ENCODE measurements around the gene INTS12.
"Not testable (repeated sequence)": the region's sequence is repeated elsewhere in the genome, so short reads cannot be mapped to it uniquely, and the experiment has no call there.

INTS12 gene

DNA sequence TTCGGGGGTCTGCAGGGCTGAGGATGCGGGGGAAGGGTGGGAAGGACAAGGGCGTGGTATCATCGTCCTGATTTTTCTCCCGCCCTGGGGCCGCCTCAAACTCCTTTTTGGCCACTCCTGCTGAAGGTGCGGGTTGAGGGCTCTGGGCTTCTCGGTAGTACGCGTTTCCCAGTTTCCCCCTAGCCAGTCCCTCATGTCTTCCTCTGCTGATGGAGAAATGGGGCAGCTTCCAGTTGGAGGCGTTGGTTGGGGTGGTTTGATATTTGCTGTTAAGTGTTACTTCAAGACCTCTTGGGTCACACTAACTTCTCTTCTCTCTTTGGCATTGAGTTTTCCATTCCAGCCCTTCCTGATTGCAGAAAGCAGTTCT, 577 bp upstream of the INTS12 start:
- Histone ChIP-seq H3K27me3 (no peaks in the 10 kb centered on the region), H3K27ac (peak overlapping the region; percentile 88 to 91), H3K9me3 (no peaks in the 10 kb centered on the region), H3K4me3 (peak overlapping the region; percentile 82 to 89), H3K4me1 (peaks cover 0 to 35% (median 16%) of the 10 kb centered on the region in 4 donors), H3K36me3 (no peaks in the 10 kb centered on the region)
- intact Hi-C loops (cut with DNase I; ENCODE audit: low total_unique reads): no loop called here
- DNase-seq: no peak
- TF ChIP-seq, protein P1, sequence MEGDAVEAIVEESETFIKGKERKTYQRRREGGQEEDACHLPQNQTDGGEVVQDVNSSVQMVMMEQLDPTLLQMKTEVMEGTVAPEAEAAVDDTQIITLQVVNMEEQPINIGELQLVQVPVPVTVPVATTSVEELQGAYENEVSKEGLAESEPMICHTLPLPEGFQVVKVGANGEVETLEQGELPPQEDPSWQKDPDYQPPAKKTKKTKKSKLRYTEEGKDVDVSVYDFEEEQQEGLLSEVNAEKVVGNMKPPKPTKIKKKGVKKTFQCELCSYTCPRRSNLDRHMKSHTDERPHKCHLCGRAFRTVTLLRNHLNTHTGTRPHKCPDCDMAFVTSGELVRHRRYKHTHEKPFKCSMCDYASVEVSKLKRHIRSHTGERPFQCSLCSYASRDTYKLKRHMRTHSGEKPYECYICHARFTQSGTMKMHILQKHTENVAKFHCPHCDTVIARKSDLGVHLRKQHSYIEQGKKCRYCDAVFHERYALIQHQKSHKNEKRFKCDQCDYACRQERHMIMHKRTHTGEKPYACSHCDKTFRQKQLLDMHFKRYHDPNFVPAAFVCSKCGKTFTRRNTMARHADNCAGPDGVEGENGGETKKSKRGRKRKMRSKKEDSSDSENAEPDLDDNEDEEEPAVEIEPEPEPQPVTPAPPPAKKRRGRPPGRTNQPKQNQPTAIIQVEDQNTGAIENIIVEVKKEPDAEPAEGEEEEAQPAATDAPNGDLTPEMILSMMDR (IDR thresholded peaks at IDR 0.05): no peak

DNA sequence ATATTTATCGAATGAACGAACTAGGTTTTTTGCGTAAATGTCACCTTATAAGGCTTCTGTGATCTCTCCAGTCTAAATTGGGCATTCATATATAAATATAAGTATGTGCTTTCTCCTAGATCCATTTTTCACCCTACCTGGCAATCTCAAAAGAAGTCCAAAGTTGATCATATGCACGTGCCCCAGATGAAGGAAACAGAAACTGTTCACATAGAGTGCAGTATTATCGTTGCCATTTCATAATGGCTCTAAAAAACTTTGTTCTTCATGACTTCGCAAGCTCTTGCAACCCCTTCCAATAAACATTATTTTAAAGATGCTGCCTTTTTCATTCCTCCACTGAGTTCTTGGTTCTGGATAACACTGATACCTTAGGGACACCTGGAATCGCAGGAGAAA, 708 bp downstream of the INTS12 start:
- Histone ChIP-seq H3K27ac (peak overlapping the region; percentile 88 to 91), H3K9me3 (no peaks in the 10 kb centered on the region), H3K27me3 (no peaks in the 10 kb centered on the region), H3K4me3 (peak overlapping the region; percentile 82 to 89), H3K36me3 (no peaks in the 10 kb centered on the region), H3K4me1 (peaks cover 0 to 35% (median 15%) of the 10 kb centered on the region in 4 donors)
- TF ChIP-seq, protein P1 (IDR thresholded peaks at IDR 0.05): no peak
- intact Hi-C loops (cut with DNase I; ENCODE audit: low total_unique reads): no loop called here
- no peak for DNase-seq

DNA sequence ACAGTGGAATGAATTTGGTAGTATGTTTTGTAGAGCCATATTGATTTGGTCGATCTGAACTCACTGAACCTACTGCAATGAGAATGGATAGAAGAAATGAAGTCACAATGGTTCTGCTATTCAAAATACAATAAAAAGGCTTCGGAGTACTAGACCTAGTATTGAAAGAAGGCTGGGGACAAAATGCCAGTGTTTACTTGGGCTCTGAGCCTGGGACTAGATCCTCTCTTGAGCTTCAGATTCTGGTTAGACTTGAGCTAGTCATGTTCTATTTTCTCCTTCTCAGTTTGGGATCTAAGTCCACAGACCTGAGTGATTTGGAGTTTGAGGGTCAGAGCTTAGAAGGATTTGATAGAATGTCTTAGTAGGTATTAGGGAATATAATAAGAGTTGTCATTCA, 9.9 kb downstream of the INTS12 start:
- TF ChIP-seq, protein P1 (IDR thresholded peaks at IDR 0.05): no peak
- Histone ChIP-seq H3K4me1 (peaks cover 0 to 3% (median 0%) of the 10 kb centered on the region in 4 donors), H3K27ac (no peak overlapping the region), H3K9me3 (no peaks in the 10 kb centered on the region), H3K36me3 (peaks cover 29 to 39% (median 33%) of the 10 kb centered on the region in 3 donors), H3K27me3 (no peaks in the 10 kb centered on the region), H3K4me3 (no peak overlapping the region)
- intact Hi-C loops (cut with DNase I; ENCODE audit: low total_unique reads): no loop called here
- DNase-seq: no peak

DNA sequence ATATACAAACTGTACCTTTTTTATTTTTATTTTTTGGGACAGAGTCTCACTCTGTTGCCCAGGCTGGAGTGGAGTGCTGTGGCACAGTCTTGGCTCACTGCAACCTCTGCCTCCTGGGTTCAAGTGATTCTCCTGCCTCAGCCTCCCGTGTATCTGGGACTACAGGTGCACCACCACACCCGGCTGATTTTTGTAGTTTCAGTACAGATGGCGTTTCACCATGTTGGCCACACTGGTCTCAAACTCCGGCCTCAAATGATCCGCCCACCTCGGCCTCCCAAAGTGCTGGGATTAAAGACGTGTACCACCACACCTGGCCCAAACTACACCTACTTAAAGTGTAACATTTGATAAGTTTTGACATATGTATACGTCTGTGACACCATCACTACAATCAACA, 12.7 kb downstream of the INTS12 start:
- H3K27ac ChIP-seq; H3K4me1 ChIP-seq; H3K27me3 ChIP-seq; intact Hi-C loops (cut with DNase I; ENCODE audit: low total_unique reads); H3K9me3 ChIP-seq; DNase-seq; H3K4me3 ChIP-seq: not testable (repeated sequence)
- peaks cover 35 to 57% (median 48%) of the 10 kb centered on the region in 3 donors for H3K36me3 ChIP-seq

DNA sequence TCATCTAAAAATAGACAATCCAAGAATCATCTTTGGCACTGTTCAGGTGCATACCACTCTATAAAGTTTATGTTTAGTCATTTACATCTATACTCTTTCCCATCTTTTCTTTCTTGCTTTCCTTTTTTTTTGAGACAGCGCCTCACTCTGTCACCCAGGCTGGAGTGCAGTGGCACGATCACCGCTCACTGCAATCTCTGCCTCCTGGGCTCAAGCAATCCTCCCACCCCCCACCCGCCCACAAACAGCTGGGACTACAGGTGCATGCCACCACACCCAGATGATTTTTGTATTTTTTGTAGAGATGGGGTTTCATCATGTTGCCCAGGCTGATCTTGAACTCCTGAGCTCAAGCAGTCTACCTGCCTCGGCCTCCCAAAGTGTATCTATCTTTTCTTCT, 13.7 kb downstream of the INTS12 start:
- H3K36me3 ChIP-seq: peaks cover 38 to 64% (median 53%) of the 10 kb centered on the region in 3 donors

DNA sequence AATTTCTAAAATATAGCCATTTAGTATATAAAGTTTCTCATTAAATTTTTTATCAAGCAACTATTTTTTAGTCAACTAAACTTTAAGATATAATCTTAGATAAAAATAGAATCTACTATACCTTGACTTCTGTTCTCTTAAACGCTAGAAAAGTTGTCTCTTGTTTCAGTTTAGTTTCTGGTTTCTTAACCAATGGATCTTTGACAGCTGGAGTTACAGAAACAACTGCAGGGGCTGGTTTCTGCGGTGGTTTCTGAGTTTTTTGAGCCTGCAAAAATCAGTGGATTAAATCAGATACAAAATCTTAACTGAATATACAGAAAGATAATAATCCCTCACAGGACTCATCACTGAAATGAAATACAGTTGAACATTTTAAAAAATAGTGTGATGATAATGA, 21.9 kb downstream of the INTS12 start:
- Histone ChIP-seq H3K9me3 (no peaks in the 10 kb centered on the region), H3K4me1 (peaks cover 0 to 5% (median 0%) of the 10 kb centered on the region in 4 donors), H3K4me3 (no peak overlapping the region), H3K27me3 (no peaks in the 10 kb centered on the region), H3K36me3 (peaks cover 60 to 61% (median 61%) of the 10 kb centered on the region in 3 donors), H3K27ac (no peak overlapping the region)
- DNase-seq: no peak
- TF ChIP-seq, protein P1 (IDR thresholded peaks at IDR 0.05): no peak
- intact Hi-C loops (cut with DNase I; ENCODE audit: low total_unique reads): no loop called here

More for the DNA sequence above, 13.7 kb downstream of the INTS12 start:
- H3K27me3 ChIP-seq; H3K4me3 ChIP-seq; H3K4me1 ChIP-seq; H3K27ac ChIP-seq; DNase-seq; intact Hi-C loops (cut with DNase I; ENCODE audit: low total_unique reads); H3K9me3 ChIP-seq: not testable (repeated sequence)

DNA sequence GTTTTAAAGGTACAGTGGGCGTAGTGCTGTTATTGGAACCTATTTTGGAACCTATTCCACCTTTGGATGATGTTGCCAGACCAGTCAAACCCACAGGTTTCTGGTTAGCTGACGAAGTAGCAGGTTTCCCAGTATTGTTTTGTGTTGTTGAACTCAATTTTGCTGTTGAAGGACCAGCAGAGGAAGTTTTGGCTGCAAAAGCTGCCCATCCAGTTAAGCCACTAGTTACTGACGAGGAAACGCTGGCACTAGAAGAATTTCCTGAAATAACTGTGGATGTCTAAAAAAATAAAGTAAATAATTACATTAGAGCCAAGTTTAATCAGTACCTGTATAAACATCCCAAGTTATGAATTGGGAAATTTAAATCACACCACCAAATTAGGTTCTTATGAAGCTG, 25.5 kb downstream of the INTS12 start:
- no peak overlapping the region for H3K27ac ChIP-seq
- DNase-seq: no peak

More for the DNA sequence above, 25.5 kb downstream of the INTS12 start:
- TF ChIP-seq, protein P1 (IDR thresholded peaks at IDR 0.05): no peak
- intact Hi-C loops (cut with DNase I; ENCODE audit: low total_unique reads): no loop called here
- H3K36me3 ChIP-seq: peaks cover 36 to 43% (median 41%) of the 10 kb centered on the region in 3 donors
- no peaks in the 10 kb centered on the region for H3K9me3 ChIP-seq
- peaks cover 0 to 5% (median 0%) of the 10 kb centered on the region in 4 donors for H3K4me1 ChIP-seq
- H3K27me3 ChIP-seq: no peaks in the 10 kb centered on the region
- no peak overlapping the region for H3K4me3 ChIP-seq
